WTC11 (cell line): ENCODE results near the gene SLIT1. TPM values are rescaled to one million over a fixed set of nuclear protein-coding genes. Genes with fewer than 3 reads are reported as not detected.

Experiments used
- ATAC-seq: fragments of 200-7000 bp; cut with Tn5 transposase; 2 replicates; pipeline ENCODE4 v1.10.0; 2021; ENCODE audit warnings: mild to moderate bottlenecking, moderate library complexity
- CTCF ChIA-PET: fragments of 300-600 bp; sonication (Branson Sonifier 250); formaldehyde crosslinking; loops from one replicate; lab custom pipeline; 2021; ENCODE audit warnings: antibody characterized with exemption; lab: Charles Lee
- POLR2A ChIA-PET: fragments of 350-600 bp; sonication (Branson Sonifier 250); formaldehyde crosslinking; loops from one replicate; lab custom pipeline; 2021; ENCODE audit warnings: antibody characterized with exemption; lab: Charles Lee
- DNase-seq: peaks from one replicate; pipeline ENCODE4 v3.0.0; 2021; ENCODE audit warnings: low spot score
- H3K27ac Mint-ChIP-seq: 2 replicates; pipeline ENCODE4 v1.8.0; 2021; ENCODE audit warnings: mixed read lengths
- H3K27me3 Mint-ChIP-seq: 2 replicates; pipeline ENCODE4 v1.8.0; 2021; ENCODE audit warnings: low read depth, mild to moderate bottlenecking, moderate library complexity, mixed read lengths
- H3K36me3 Mint-ChIP-seq: 2 replicates; pipeline ENCODE4 v1.8.0; 2021; ENCODE audit warnings: mixed read lengths
- H3K4me1 Mint-ChIP-seq: 2 replicates; pipeline ENCODE4 v1.8.0; 2022; ENCODE audit warnings: mixed read lengths
- H3K4me3 Mint-ChIP-seq: 2 replicates; pipeline ENCODE4 v1.8.0; 2021; ENCODE audit warnings: mild to moderate bottlenecking, moderate library complexity, mixed read lengths
- H3K9me3 Mint-ChIP-seq: 2 replicates; pipeline ENCODE4 v1.8.0; 2021; ENCODE audit warnings: mixed read lengths
- CDX4 ChIP-seq: fragments of 250-450 bp; sonication (Bioruptor Pico); IDR thresholded peaks from 2 replicates; pipeline ENCODE4 v1.9.0; 2021; ENCODE audit warnings: moderate library complexity, mild to moderate bottlenecking, inconsistent platforms, borderline replicate concordance
- FOXJ3 ChIP-seq: sonication (generic); formaldehyde crosslinking; IDR thresholded peaks from 2 replicates; pipeline ENCODE4 v1.9.0; 2021; ENCODE audit warnings: missing genetic modification reagents, mild to moderate bottlenecking, borderline replicate concordance
- FOXK1 ChIP-seq: sonication (generic); formaldehyde crosslinking; IDR thresholded peaks from 2 replicates; pipeline ENCODE4 v1.8.0; 2022; ENCODE audit warnings: mild to moderate bottlenecking, moderate library complexity, missing genetic modification reagents
- FOXP1 ChIP-seq: sonication (generic); formaldehyde crosslinking; IDR thresholded peaks from 2 replicates; pipeline ENCODE4 v1.8.0; 2022; ENCODE audit warnings: missing genetic modification reagents, mild to moderate bottlenecking, moderate library complexity, borderline replicate concordance
- GABPB1 ChIP-seq: sonication (generic); formaldehyde crosslinking; IDR thresholded peaks from 2 replicates; pipeline ENCODE4 v1.8.1; 2023; ENCODE audit warnings: mild to moderate bottlenecking, missing genetic modification reagents
- HMGA2 ChIP-seq: fragments of 250-450 bp; sonication (Bioruptor Pico); IDR thresholded peaks from 2 replicates; pipeline ENCODE4 v1.4.0; 2021; ENCODE audit warnings: mild to moderate bottlenecking, moderate library complexity
- JAZF1 ChIP-seq: fragments of 250-450 bp; sonication (Bioruptor Pico); IDR thresholded peaks from 2 replicates; pipeline ENCODE4 v1.9.0; 2021; ENCODE audit warnings: moderate library complexity, mild to moderate bottlenecking, inconsistent platforms
- PREB ChIP-seq: sonication (generic); formaldehyde crosslinking; IDR thresholded peaks from 2 replicates; pipeline ENCODE4 v1.8.1; 2022; ENCODE audit warnings: mild to moderate bottlenecking, missing genetic modification reagents, moderate library complexity, borderline replicate concordance
- SMAD3 ChIP-seq: sonication (generic); formaldehyde crosslinking; IDR thresholded peaks from 2 replicates; pipeline ENCODE4 v1.8.0; 2022; ENCODE audit warnings: missing genetic modification reagents, mild to moderate bottlenecking, borderline replicate concordance
- TEAD1 ChIP-seq: sonication (generic); formaldehyde crosslinking; IDR thresholded peaks from 2 replicates; pipeline ENCODE4 v1.8.0; 2022; ENCODE audit warnings: mild to moderate bottlenecking, missing genetic modification reagents
- ZNF138 ChIP-seq: sonication (generic); formaldehyde crosslinking; conservative IDR thresholded peaks from 2 replicates; pipeline ENCODE4 v1.8.1; 2022; ENCODE audit warnings: mild to moderate bottlenecking, moderate library complexity, missing genetic modification reagents
- ZNF232 ChIP-seq: sonication (generic); formaldehyde crosslinking; IDR thresholded peaks from 2 replicates; pipeline ENCODE4 v1.8.0; 2022; ENCODE audit warnings: mild to moderate bottlenecking, missing genetic modification reagents
- total RNA-seq: library from RNA; stranded (reverse); gene quantifications from 3 replicates; pipeline ENCODE4 v1.2.3, GENCODE V29; 2021
- TF ChIP-seq, protein P1 (sequence below): sonication (generic); formaldehyde crosslinking; IDR thresholded peaks from 2 replicates; pipeline ENCODE4 v1.8.0; 2023; ENCODE audit warnings: missing genetic modification reagents
- TF ChIP-seq, protein P2 (sequence below): fragments of 250-450 bp; sonication (Bioruptor Pico); IDR thresholded peaks from 2 replicates; pipeline ENCODE4 v1.9.0; 2021; ENCODE audit warnings: mild to moderate bottlenecking, borderline replicate concordance
- TF ChIP-seq, protein P3 (sequence below): sonication (generic); formaldehyde crosslinking; IDR thresholded peaks from 2 replicates; pipeline ENCODE4 v1.8.1; 2023; ENCODE audit warnings: mild to moderate bottlenecking, missing genetic modification reagents
- TF ChIP-seq, protein P4 (sequence below): sonication (generic); formaldehyde crosslinking; IDR thresholded peaks from 2 replicates; pipeline ENCODE4 v1.8.1; 2023; ENCODE audit warnings: mild to moderate bottlenecking, missing genetic modification reagents, borderline replicate concordance
- TF ChIP-seq, protein P5 (sequence below): sonication (generic); formaldehyde crosslinking; IDR thresholded peaks from 2 replicates; pipeline ENCODE4 v1.8.0; 2022; ENCODE audit warnings: mild to moderate bottlenecking, missing genetic modification reagents
- TF ChIP-seq, protein P6 (sequence below): sonication (generic); formaldehyde crosslinking; IDR thresholded peaks from 2 replicates; pipeline ENCODE4 v1.8.1; 2022; ENCODE audit warnings: low read depth, mild to moderate bottlenecking, moderate library complexity, missing genetic modification reagents, borderline replicate concordance

Gene SLIT1
- total RNA-seq, 1 experiment from 2014 or later, result 1.6 TPM

- TF ChIP-seq JAZF1 (CRISPR knock-in tag) (no peak), ZNF138 (CRISPR knock-in tag) (no peak), TEAD1 (no peak)
- TF ChIP-seq, protein P1, sequence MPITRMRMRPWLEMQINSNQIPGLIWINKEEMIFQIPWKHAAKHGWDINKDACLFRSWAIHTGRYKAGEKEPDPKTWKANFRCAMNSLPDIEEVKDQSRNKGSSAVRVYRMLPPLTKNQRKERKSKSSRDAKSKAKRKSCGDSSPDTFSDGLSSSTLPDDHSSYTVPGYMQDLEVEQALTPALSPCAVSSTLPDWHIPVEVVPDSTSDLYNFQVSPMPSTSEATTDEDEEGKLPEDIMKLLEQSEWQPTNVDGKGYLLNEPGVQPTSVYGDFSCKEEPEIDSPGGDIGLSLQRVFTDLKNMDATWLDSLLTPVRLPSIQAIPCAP, result no peak
- TF ChIP-seq, protein P2, sequence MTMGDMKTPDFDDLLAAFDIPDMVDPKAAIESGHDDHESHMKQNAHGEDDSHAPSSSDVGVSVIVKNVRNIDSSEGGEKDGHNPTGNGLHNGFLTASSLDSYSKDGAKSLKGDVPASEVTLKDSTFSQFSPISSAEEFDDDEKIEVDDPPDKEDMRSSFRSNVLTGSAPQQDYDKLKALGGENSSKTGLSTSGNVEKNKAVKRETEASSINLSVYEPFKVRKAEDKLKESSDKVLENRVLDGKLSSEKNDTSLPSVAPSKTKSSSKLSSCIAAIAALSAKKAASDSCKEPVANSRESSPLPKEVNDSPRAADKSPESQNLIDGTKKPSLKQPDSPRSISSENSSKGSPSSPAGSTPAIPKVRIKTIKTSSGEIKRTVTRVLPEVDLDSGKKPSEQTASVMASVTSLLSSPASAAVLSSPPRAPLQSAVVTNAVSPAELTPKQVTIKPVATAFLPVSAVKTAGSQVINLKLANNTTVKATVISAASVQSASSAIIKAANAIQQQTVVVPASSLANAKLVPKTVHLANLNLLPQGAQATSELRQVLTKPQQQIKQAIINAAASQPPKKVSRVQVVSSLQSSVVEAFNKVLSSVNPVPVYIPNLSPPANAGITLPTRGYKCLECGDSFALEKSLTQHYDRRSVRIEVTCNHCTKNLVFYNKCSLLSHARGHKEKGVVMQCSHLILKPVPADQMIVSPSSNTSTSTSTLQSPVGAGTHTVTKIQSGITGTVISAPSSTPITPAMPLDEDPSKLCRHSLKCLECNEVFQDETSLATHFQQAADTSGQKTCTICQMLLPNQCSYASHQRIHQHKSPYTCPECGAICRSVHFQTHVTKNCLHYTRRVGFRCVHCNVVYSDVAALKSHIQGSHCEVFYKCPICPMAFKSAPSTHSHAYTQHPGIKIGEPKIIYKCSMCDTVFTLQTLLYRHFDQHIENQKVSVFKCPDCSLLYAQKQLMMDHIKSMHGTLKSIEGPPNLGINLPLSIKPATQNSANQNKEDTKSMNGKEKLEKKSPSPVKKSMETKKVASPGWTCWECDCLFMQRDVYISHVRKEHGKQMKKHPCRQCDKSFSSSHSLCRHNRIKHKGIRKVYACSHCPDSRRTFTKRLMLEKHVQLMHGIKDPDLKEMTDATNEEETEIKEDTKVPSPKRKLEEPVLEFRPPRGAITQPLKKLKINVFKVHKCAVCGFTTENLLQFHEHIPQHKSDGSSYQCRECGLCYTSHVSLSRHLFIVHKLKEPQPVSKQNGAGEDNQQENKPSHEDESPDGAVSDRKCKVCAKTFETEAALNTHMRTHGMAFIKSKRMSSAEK, result no peak
Measured at GRCh38 chr10:97003804-97004201, 182.0 kb downstream of the SLIT1 start (continued).

DNA sequence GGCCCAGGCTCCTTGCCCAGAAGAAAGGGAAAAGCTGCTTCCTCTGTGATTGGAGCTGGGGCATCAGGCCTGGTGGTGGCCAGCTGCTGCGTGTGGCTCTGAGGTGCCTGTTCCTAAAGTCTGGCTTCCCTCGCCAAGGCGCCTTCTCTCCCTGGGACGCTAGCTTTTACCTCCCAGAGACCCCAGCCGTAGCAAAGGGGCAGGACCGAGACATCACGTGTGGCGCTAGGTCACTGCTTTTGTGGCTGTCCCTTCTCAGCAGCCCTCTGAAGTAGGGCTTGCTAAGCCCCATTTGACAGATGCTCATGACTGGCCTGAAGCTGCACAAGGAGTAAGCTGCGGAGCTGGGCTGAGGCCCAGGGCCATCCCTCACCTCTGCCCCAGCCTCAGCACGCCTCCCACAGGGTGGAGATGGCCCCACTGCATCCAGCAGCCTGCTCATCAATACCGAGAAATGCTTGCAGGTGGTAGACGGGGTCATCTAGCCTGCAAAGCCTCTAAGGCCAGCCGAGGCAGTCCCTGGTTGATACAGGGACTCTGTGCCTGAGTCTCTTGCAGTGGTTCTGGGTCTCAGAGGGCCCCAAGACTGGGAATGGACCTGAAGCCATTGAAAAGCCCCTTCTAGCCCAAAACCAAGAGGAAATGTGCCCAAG lies 182.5 kb downstream of the SLIT1 start:
- no peak for ATAC-seq
- H3K27ac Mint-ChIP-seq, result no peak overlapping the region
- TF ChIP-seq, protein P3, sequence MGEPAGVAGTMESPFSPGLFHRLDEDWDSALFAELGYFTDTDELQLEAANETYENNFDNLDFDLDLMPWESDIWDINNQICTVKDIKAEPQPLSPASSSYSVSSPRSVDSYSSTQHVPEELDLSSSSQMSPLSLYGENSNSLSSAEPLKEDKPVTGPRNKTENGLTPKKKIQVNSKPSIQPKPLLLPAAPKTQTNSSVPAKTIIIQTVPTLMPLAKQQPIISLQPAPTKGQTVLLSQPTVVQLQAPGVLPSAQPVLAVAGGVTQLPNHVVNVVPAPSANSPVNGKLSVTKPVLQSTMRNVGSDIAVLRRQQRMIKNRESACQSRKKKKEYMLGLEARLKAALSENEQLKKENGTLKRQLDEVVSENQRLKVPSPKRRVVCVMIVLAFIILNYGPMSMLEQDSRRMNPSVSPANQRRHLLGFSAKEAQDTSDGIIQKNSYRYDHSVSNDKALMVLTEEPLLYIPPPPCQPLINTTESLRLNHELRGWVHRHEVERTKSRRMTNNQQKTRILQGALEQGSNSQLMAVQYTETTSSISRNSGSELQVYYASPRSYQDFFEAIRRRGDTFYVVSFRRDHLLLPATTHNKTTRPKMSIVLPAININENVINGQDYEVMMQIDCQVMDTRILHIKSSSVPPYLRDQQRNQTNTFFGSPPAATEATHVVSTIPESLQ (CRISPR knock-in tag), result no peak
- TF ChIP-seq JAZF1 (CRISPR knock-in tag), result no peak
- no peak for TF ChIP-seq FOXJ3 (CRISPR knock-in tag)
- TF ChIP-seq SMAD3, result no peak
- TF ChIP-seq FOXP1, result no peak
- TF ChIP-seq HMGA2 (CRISPR knock-in tag), result no peak
- TF ChIP-seq, protein P4, sequence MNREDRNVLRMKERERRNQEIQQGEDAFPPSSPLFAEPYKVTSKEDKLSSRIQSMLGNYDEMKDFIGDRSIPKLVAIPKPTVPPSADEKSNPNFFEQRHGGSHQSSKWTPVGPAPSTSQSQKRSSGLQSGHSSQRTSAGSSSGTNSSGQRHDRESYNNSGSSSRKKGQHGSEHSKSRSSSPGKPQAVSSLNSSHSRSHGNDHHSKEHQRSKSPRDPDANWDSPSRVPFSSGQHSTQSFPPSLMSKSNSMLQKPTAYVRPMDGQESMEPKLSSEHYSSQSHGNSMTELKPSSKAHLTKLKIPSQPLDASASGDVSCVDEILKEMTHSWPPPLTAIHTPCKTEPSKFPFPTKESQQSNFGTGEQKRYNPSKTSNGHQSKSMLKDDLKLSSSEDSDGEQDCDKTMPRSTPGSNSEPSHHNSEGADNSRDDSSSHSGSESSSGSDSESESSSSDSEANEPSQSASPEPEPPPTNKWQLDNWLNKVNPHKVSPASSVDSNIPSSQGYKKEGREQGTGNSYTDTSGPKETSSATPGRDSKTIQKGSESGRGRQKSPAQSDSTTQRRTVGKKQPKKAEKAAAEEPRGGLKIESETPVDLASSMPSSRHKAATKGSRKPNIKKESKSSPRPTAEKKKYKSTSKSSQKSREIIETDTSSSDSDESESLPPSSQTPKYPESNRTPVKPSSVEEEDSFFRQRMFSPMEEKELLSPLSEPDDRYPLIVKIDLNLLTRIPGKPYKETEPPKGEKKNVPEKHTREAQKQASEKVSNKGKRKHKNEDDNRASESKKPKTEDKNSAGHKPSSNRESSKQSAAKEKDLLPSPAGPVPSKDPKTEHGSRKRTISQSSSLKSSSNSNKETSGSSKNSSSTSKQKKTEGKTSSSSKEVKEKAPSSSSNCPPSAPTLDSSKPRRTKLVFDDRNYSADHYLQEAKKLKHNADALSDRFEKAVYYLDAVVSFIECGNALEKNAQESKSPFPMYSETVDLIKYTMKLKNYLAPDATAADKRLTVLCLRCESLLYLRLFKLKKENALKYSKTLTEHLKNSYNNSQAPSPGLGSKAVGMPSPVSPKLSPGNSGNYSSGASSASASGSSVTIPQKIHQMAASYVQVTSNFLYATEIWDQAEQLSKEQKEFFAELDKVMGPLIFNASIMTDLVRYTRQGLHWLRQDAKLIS, result no peak
- TF ChIP-seq, protein P5, sequence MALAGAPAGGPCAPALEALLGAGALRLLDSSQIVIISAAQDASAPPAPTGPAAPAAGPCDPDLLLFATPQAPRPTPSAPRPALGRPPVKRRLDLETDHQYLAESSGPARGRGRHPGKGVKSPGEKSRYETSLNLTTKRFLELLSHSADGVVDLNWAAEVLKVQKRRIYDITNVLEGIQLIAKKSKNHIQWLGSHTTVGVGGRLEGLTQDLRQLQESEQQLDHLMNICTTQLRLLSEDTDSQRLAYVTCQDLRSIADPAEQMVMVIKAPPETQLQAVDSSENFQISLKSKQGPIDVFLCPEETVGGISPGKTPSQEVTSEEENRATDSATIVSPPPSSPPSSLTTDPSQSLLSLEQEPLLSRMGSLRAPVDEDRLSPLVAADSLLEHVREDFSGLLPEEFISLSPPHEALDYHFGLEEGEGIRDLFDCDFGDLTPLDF, result no peak
- TF ChIP-seq GABPB1 (CRISPR knock-in tag), result no peak
- TF ChIP-seq, protein P6, sequence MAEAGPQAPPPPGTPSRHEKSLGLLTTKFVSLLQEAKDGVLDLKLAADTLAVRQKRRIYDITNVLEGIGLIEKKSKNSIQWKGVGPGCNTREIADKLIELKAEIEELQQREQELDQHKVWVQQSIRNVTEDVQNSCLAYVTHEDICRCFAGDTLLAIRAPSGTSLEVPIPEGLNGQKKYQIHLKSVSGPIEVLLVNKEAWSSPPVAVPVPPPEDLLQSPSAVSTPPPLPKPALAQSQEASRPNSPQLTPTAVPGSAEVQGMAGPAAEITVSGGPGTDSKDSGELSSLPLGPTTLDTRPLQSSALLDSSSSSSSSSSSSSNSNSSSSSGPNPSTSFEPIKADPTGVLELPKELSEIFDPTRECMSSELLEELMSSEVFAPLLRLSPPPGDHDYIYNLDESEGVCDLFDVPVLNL, result no peak
- TF ChIP-seq PREB (CRISPR knock-in tag), result no peak
- TF ChIP-seq CDX4 (CRISPR knock-in tag), result no peak
- no peak for TF ChIP-seq ZNF232 (CRISPR knock-in tag)
- TF ChIP-seq FOXK1 (CRISPR knock-in tag), result no peak

More for the DNA sequence above, 182.5 kb downstream of the SLIT1 start:
- CTCF ChIA-PET, result interaction anchor here (0.9 to 5.8 kb wide), 8 partner anchors 17 to 363 kb away, joined by 3 to 27 read pairs (median 4); no protein-coding TSS in a partner anchor
- Mint-ChIP-seq H3K4me3 (no peak overlapping the region), H3K27me3 (peaks cover 3% of the 10 kb centered on the region; the same call in 1 of the 2 replicates), H3K4me1 (peaks cover 4% of the 10 kb centered on the region), H3K9me3 (peaks cover 17% of the 10 kb centered on the region), H3K36me3 (peaks cover 12% of the 10 kb centered on the region)
- POLR2A ChIA-PET, result no interaction called here
- no peak for DNase-seq
